Left lung (tissue), 10 donors: ENCODE results near the gene CLTC. TPM values are rescaled to one million over a fixed set of nuclear protein-coding genes. Genes with fewer than 3 reads are reported as not detected.

Source experiments
- ATAC-seq: fragments of 200-7000 bp; cut with Tn5 transposase; one replicate; pipeline ENCODE4 v1.9.1; 2020; ENCODE audit warnings: moderate library complexity
- DNase-seq, 4 donors: peaks; one replicate each; pipeline ENCODE4 v3.0.0-alpha.2; 2013 to 2020
- H3K27ac ChIP-seq, 2 donors: fragments of 200-600 bp; sonication (generic) in 1 of 2; one replicate each; pipeline versions ENCODE4 v1.5.0 to v1.8.0; 2020 to 2021
- H3K27me3 ChIP-seq, 2 donors: fragments of 200-600 bp; sonication (generic) in 1 of 2; one replicate each; pipeline versions ENCODE4 v1.5.0 to v1.8.0; 2020 to 2021
- H3K36me3 ChIP-seq, 2 donors: fragments of 200-600 bp; sonication (generic) in 1 of 2; one replicate each; pipeline versions ENCODE4 v1.5.0 to v1.8.0; 2020 to 2021
- H3K4me1 ChIP-seq, 2 donors: fragments of 200-600 bp; one replicate each; pipeline ENCODE4 v1.8.0; 2021
- H3K4me3 ChIP-seq, 2 donors: fragments of 200-600 bp; sonication (generic) in 1 of 2; one replicate each; pipeline versions ENCODE4 v1.5.0 to v1.8.0; 2020 to 2021; ENCODE audit warnings: mild to moderate bottlenecking in 1 of 2
- H3K9me3 ChIP-seq, 2 donors: fragments of 200-600 bp; sonication (generic) in 1 of 2; one replicate each; pipeline versions ENCODE4 v1.5.0 to v1.8.0; 2020 to 2021
- CTCF ChIP-seq, 2 donors: fragments of 200-600 bp; sonication (generic) in 1 of 2; IDR thresholded peaks; one replicate each; pipeline versions ENCODE4 v1.5.0 to v1.8.0; 2021; ENCODE audit warnings: antibody characterized with exemption in 2 of 2
- intact Hi-C, 2 donors: fragments of 100-400 bp; cut with DNase I; formaldehyde crosslinking; loops; one replicate each; pipeline versions ENCODE4 v1.11.2 to v1.14.2; 2022
- polyA plus RNA-seq, 6 donors: library from polyadenylated mRNA; unstranded; fragments of 120-200 nt; gene quantifications; one replicate each; pipeline ENCODE4 v1.2.1, GENCODE V29; 2013; ENCODE audit not compliant: insufficient read length in 6 of 6
- total RNA-seq, 2 donors: library from RNA; stranded (reverse); fragmentation: NEBNext Ultra II Directional; extraction: Animal tissue kit (Norgen Biotek cat#: 25700); gene quantifications; one replicate each; pipeline ENCODE4 v1.2.1, GENCODE V29; 2021
- donor health status: DM: no; HTN: yes; CAD: no.
- donor health status: DM: no; HTN: no; CAD: no.

CLTC gene
- total and polyA plus RNA-seq, 8 donors: 196 to 335 (median 246) TPM

DNA sequence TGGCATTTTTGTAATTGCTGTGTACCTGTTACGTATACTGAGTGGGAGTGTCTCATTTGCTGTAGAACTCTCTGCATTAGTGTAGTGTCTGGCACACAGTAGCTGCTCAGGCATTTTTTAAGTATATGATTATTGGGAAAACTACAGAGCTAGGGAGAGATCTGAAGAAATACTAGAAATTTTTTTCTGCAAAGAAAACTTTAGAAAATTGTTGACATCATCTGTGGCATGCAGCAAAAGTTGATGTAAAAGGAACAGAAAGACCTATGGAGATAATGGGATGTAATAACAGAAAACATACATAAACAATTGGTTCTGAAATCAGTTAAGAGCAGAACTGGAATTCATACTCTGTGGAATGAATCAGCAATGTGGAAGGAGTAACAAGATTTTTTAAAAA, 11.6 kb downstream of the CLTC start:
- no peak overlapping the region for H3K4me3 ChIP-seq
- no peak for TF ChIP-seq CTCF (IDR thresholded peaks at IDR 0.05)
- DNase-seq (no peak), ATAC-seq (no peak)
- H3K27me3 ChIP-seq: no peaks in the 10 kb centered on the region
- H3K9me3 ChIP-seq: no peaks in the 10 kb centered on the region
- peaks cover 0 to 6% of the 10 kb centered on the region in 2 donors for H3K36me3 ChIP-seq
- peaks cover 50 to 100% of the 10 kb centered on the region in 2 donors for H3K4me1 ChIP-seq
- no peak overlapping the region for H3K27ac ChIP-seq
- intact Hi-C loops: no loop called here

DNA sequence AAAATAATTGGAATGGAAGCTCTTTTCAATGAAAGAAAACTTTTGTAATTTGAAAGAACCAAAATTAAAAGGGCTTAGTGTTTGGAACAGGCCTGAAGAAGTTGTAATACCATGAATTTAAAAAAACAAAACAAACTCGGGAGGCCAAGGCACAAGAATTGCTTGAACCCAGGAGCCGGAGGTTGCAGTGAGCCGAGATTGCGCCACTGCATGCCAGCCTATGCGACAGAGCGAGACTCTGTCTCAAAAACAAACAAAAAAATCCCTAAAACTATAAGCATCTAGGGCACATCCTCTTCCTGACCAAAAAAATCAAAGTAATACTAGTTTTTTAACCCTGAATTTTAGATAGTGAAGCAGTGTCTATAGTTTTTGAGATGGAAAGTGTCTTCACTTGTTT, 12.7 kb downstream of the CLTC start:
- DNase-seq (no peak), ATAC-seq (no peak)
- Histone ChIP-seq H3K4me1 (peaks cover 40 to 97% of the 10 kb centered on the region in 2 donors), H3K9me3 (no peaks in the 10 kb centered on the region), H3K36me3 (peaks cover 0 to 7% of the 10 kb centered on the region in 2 donors), H3K4me3 (no peak overlapping the region), H3K27me3 (no peaks in the 10 kb centered on the region), H3K27ac (peak overlapping the region in 1 of 2 donors; percentile 4)
- no peak for TF ChIP-seq CTCF (IDR thresholded peaks at IDR 0.05)
- intact Hi-C loops: no loop called here

GRCh38 chr17:59633658-59634359, 14.1 kb downstream of the CLTC start:
- no peak for ATAC-seq
- H3K27me3 ChIP-seq: no peaks in the 10 kb centered on the region
- peaks cover 36 to 95% of the 10 kb centered on the region in 2 donors for H3K4me1 ChIP-seq
- no peak for DNase-seq
- no peak for TF ChIP-seq CTCF (IDR thresholded peaks at IDR 0.05)
- no peak overlapping the region for H3K4me3 ChIP-seq
- no peaks in the 10 kb centered on the region for H3K9me3 ChIP-seq
- H3K36me3 ChIP-seq: peaks cover 0 to 7% of the 10 kb centered on the region in 2 donors
- intact Hi-C loops: no loop called here
- peak overlapping the region; percentile 1 to 13 for H3K27ac ChIP-seq

GRCh38 chr17:59634632-59635541, 15.2 kb downstream of the CLTC start:
- no peak overlapping the region for H3K4me3 ChIP-seq
- H3K27me3 ChIP-seq: no peaks in the 10 kb centered on the region
- no peaks in the 10 kb centered on the region for H3K9me3 ChIP-seq
- no peak for DNase-seq
- no peak for TF ChIP-seq CTCF (IDR thresholded peaks at IDR 0.05)
- H3K36me3 ChIP-seq: peaks cover 0 to 7% of the 10 kb centered on the region in 2 donors
- peaks cover 42 to 95% of the 10 kb centered on the region in 2 donors for H3K4me1 ChIP-seq
- H3K27ac ChIP-seq: peak overlapping the region; percentile 1 to 13
- intact Hi-C loops: no loop called here
- ATAC-seq: peak; percentile 53
